ENCODE results near the gene TP53I11.

TP53I11 gene

GRCh38 chr11:44941259-44942021, 9.2 kb downstream of the TP53I11 start:
- no peak for DNase-seq

- no peak for DNase-seq
Measured at GRCh38 chr11:44940835-44941234, 9.8 kb downstream of the TP53I11 start.

- DNase-seq: no peak
Measured at GRCh38 chr11:44940404-44940803, 10.3 kb downstream of the TP53I11 start.

DNA sequence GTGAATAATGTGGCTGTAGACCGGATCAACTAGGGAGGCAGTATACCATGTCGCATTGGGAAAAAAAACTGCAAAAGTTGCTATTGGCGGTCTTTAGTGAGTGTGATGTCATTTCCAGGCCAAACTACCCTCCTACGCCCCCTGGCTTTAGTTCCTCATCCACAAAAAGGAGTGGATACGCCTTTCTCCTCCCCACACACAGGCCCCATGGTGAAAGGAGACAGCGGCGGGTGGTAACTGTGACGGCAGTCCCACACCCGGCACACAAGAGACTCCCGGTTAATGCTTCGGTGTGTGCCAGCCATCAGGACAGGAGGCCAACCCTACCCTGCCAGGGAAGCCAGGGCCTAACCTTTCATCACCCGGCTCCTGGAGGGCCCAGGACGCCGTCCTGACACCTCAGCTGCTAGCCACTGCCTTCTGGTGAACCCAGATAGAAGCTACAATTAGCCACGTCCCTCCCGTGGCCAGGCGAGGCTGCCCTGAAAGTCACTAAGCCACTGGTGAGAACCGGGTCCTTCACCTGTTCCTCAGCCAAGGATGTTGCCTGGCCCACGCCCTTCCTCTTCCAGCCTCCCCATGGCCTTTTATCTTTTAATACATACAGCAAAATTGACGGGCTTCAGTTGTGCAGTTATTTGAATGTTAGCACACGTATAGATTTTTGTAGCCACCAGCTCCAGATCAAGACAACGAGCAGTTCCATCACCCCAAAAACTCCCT, 10.8 kb downstream of the TP53I11 start:
- DNase-seq: no peak

DNA sequence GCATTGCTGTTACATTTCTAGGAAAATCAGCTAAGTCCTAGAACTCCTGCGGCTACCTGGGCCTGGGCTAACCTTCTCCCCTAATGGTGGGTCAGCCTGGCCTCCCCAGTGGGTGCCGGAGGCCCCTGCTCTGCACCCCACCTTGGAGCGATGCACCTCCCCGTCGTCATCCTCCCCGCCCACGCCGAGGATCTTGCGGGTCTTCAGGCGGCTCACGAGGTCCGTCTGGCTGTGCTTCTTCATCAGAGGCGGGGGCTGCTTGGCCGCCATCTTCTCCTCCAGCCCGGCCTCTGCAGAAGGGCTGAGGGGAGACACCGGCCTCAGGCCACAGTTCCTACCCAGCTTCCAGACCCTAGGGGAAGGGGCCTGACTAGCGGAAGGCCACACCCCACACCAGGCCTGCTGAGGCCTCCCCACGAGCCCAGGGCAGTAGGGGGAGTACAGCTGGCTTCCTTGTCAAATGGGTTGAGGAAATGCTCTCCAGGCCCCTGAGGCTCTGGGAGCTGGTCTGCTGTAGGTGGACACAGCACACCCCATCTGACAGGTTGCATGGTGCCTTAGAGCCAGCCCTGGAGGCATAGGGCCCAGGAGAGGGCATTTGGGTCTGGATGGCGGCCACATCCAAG, 12.5 kb downstream of the TP53I11 start:
- no peak for DNase-seq

DNA sequence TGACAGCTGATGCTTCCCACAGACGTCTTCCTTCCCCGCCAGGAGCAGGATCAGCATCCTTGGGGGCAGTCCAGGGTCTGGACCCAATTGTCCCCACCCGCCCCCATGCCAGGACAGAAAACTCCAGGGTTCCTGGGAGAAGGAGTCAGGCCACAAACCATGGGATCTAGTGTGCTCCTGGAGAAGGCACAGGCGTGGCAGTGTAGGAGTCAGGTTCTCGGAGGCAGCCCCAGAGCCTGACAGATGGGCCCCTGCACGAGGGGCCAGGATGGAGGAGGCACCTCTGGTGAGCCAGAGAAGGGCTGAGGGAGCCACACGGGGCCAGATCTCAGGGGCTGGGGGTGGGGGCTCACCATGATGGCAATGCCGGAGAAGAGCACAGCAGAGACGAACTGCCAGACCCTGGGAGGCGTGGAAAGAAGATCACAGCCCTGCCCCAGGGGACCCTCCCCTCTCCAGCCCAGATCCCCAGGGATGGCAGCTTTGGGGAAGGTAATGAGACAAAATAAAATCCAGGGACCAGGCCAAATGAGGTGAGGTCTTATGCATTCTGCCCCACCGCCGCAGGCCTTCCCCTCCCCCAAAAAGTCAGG, 13.6 kb downstream of the TP53I11 start:
- no peak for DNase-seq

- DNase-seq: peak in 53 of 56 donors; percentile 27 to 94 (median 72)
Measured at GRCh38 chr11:44936525-44936924, 14.2 kb downstream of the TP53I11 start.

DNA sequence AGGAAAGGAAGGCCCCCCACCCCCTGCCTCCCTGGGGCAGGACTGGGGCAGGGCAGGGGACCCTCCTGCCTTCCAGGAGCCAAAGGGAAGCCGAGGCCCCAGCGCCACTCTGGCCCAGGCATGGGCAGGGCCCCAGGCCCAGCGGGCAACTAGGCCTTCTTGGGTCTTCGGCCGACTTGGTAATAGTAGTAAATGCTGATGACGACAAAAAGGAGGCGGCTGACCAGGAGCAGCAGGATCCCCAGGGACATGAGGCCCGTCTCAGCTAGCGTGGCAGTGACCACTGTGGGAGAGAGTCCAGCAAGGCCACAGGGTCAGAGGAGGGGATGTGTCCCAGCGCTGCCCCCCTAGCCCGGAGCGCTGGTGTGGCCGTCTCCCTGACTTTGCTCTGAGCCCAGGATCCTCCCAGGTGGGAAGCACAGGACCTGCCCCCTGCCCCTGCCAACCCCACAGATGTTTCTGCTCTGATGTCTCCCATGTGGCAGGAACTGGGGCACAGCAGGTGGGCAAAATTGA, 15.9 kb downstream of the TP53I11 start:
- DNase-seq: no peak

- DNase-seq: no peak
Measured at GRCh38 chr11:44934110-44934509, 16.6 kb downstream of the TP53I11 start.

- DNase-seq: no peak
Measured at GRCh38 chr11:44931466-44931865, 19.2 kb downstream of the TP53I11 start.

GRCh38 chr11:44930588-44931302, 19.9 kb downstream of the TP53I11 start:
- no peak for DNase-seq

DNA sequence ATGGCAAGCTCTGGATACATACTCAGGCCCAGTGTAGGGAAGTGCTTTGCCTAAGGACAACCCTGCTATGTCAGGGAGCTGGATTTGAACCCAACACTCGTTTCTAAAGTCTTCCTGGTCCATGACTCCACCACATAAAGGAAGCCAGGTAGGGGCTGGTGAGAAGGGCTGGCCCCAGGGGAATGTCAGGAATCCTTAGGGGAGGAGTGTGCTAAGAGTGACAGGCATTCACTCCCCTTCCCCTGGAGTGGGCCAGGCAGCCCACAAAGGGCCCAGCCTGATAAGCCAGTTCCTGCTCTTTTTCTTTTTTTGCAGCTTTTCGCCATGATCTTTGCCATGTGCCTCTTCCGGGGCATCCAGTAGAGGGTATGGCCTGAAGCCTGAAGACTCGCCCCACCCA, 21.9 kb downstream of the TP53I11 start:
- DNase-seq: no peak

DNA sequence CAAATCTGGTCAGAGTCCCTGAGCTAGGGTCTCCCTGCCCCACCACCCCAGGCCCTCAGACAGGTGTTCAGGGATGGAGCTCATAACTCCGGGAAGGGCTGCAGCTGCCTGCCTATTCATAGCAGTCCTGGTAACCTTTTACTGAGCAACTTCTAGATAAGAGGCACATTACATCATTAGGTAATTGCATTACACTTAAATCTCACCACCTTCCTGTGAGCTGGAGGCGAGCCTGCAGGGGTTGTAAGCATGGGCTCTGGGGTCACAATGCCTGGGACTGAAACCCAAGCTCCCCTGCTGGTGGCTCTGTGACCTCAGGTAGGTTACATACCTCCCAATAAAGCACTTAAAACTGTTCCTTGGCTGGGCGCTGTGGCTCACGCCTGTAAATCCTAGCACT, 22.5 kb downstream of the TP53I11 start:
- no peak for DNase-seq

DNA sequence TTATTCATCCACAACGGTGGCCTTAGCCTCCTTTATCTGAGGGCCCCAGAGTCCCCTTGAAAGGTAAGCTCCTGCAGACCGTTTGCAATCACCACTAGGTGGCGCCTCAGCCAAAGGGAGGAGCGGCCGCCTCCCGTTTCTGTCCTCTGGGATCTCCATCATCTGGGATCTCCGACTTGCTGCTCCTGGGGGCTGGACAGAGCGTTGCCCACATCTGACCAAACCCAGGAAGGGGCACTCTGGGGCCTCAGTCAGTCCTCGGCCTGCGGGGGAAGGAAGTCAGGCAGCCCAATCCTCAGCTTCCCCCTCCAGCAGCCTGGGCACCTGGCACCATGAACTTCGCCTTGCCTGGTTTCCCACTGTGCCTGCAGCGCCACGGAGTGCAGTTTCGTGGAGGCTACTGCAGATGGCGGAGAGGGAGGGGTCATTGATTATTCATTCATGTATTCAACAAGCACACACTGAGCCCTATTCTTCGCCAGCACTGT, 23.5 kb downstream of the TP53I11 start:
- peak in 53 of 56 donors; percentile 16 to 93 (median 80) for DNase-seq

DNA sequence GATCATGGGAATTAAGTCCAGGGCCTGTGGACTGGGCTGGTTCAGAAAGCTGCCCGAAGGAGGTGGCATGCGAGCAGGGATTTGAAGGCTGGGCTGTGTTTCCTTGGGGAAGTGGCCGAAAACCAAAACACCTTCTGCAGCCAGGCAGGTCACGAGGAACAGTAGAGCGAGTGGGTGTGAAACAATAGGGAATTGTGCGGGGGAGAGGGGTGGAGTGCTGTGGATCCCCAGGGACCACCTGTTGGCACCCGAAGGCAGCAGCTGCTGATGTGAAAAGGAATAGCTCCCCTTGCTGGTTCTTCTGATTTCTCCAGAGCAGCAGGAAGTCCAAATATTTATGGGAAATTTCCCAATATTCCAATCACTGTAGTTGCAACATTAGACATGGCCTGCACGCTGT, 24.6 kb downstream of the TP53I11 start:
- DNase-seq: no peak

- no peak for DNase-seq
Measured at GRCh38 chr11:44923806-44924205, 26.9 kb downstream of the TP53I11 start.

GRCh38 chr11:44923115-44923514, 27.6 kb downstream of the TP53I11 start:
- DNase-seq: peak in 2 of 56 donors; percentile 11 to 13

GRCh38 chr11:44920451-44920850, 30.2 kb downstream of the TP53I11 start:
- DNase-seq: no peak

- no peak for DNase-seq
Measured at GRCh38 chr11:44917741-44918140, 32.9 kb downstream of the TP53I11 start.

GRCh38 chr11:44916801-44917385, 33.8 kb downstream of the TP53I11 start:
- no peak for DNase-seq

- DNase-seq: no peak
Measured at GRCh38 chr11:44916331-44916730, 34.4 kb downstream of the TP53I11 start.

All from nucleus accumbens (tissue), 56 donors.